ENCODE results near the gene PACRGL.

DNA sequence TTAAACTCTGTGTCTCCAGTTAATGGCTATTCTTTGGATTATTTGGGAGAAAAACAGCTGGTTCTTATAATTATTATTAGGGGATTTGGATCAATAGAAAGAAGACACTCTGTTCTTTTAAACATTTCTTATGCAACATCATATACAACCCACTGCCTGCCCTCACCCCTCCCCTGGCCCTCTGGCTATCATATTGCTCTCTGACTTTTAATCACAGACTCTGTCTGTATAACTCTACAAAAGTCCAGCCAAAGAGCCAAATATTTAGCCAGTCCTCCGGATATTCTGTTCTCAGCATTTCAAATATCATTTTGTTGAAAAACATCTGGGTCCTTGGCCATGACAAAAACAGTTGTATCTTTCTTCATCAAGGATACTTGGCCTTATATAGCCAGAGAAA, 19.0 kb upstream of the PACRGL start:
- TF ChIP-seq, protein P1, sequence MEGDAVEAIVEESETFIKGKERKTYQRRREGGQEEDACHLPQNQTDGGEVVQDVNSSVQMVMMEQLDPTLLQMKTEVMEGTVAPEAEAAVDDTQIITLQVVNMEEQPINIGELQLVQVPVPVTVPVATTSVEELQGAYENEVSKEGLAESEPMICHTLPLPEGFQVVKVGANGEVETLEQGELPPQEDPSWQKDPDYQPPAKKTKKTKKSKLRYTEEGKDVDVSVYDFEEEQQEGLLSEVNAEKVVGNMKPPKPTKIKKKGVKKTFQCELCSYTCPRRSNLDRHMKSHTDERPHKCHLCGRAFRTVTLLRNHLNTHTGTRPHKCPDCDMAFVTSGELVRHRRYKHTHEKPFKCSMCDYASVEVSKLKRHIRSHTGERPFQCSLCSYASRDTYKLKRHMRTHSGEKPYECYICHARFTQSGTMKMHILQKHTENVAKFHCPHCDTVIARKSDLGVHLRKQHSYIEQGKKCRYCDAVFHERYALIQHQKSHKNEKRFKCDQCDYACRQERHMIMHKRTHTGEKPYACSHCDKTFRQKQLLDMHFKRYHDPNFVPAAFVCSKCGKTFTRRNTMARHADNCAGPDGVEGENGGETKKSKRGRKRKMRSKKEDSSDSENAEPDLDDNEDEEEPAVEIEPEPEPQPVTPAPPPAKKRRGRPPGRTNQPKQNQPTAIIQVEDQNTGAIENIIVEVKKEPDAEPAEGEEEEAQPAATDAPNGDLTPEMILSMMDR (IDR thresholded peaks at IDR 0.05; ENCODE audit: insufficient read depth, low read length, poor library complexity, severe bottlenecking) = no peak
- TF ChIP-seq EZH2phosphoT487 (conservative IDR thresholded peaks at IDR 0.05; ENCODE audit: low read length) = no peak

Measured in SU-DHL-6 (cell line).